OCI-M2 (cell line): ENCODE measurements around the gene FBH1.
"Not testable (repeated sequence)": the region's sequence is repeated elsewhere in the genome, so short reads cannot be mapped to it uniquely, and the experiment has no call there.

Experiments used
- DNase-seq: peaks from one replicate; lab custom pipeline; 2025; ENCODE audit not compliant: unreplicated experiment; lab: John Stamatoyannopoulos, UW

Gene FBH1

GRCh38 chr10:5902511-5903274 is 12.7 kb downstream of the FBH1 start:
- no peak for DNase-seq

- no peak for DNase-seq
Observed at GRCh38 chr10:5903563-5903962, 13.5 kb downstream of the FBH1 start.

- DNase-seq, result no peak
Observed at GRCh38 chr10:5904227-5904626, 14.2 kb downstream of the FBH1 start.

GRCh38 chr10:5905854-5906507 is 15.9 kb downstream of the FBH1 start:
- DNase-seq, result no peak

GRCh38 chr10:5906651-5907050 is 16.6 kb downstream of the FBH1 start:
- no peak for DNase-seq

- DNase-seq, result not testable (repeated sequence)
Observed at GRCh38 chr10:5908676-5909075, 18.6 kb downstream of the FBH1 start.

GRCh38 chr10:5910323-5911100 is 20.5 kb downstream of the FBH1 start:
- DNase-seq, result no peak

GRCh38 chr10:5911670-5912069 is 21.6 kb downstream of the FBH1 start:
- DNase-seq, result no peak

GRCh38 chr10:5913736-5914135 is 23.7 kb downstream of the FBH1 start:
- DNase-seq, result no peak

GRCh38 chr10:5915451-5915850 is 25.4 kb downstream of the FBH1 start:
- DNase-seq, result no peak

GRCh38 chr10:5917305-5917704 is 27.3 kb downstream of the FBH1 start:
- no peak for DNase-seq

GRCh38 chr10:5918763-5919162 is 28.7 kb downstream of the FBH1 start:
- no peak for DNase-seq

GRCh38 chr10:5919568-5919967 is 29.5 kb downstream of the FBH1 start:
- DNase-seq, result no peak

- DNase-seq, result no peak
Observed at GRCh38 chr10:5921746-5922145, 31.7 kb downstream of the FBH1 start.

- DNase-seq, result no peak
Observed at GRCh38 chr10:5924889-5925288, 34.8 kb downstream of the FBH1 start.

GRCh38 chr10:5927306-5927705 is 37.3 kb downstream of the FBH1 start:
- DNase-seq, result no peak

GRCh38 chr10:5929442-5929841 is 39.4 kb downstream of the FBH1 start:
- DNase-seq, result no peak

- DNase-seq, result no peak
Observed at GRCh38 chr10:5930272-5930671, 40.2 kb downstream of the FBH1 start.

- DNase-seq, result no peak
Observed at GRCh38 chr10:5932345-5932744, 42.3 kb downstream of the FBH1 start.

GRCh38 chr10:5933909-5934546 is 44.0 kb downstream of the FBH1 start:
- peak; percentile 21 for DNase-seq

GRCh38 chr10:5935628-5936027 is 45.6 kb downstream of the FBH1 start:
- no peak for DNase-seq
